Mononuclear cell (primary cell): ENCODE measurements around the gene OR4F15. TPM values are rescaled to one million over a fixed set of nuclear protein-coding genes. Genes with fewer than 3 reads are reported as not detected.

Source experiments
- H3K27me3 ChIP-seq: 2 replicates; pipeline ENCODE4 v1.6.0; 2011; ENCODE audit warnings: low read length, control low read depth; ENCODE audit not compliant: insufficient read depth
- H3K4me1 ChIP-seq: 2 replicates; pipeline ENCODE4 v1.5.1; 2011; ENCODE audit warnings: mild to moderate bottlenecking, low read length, control low read depth; ENCODE audit not compliant: insufficient read depth
- H3K4me3 ChIP-seq: 2 replicates; pipeline ENCODE4 v1.5.1; 2011; ENCODE audit warnings: mild to moderate bottlenecking, low read length, moderate library complexity
- H3K9me3 ChIP-seq: 2 replicates; pipeline ENCODE4 v1.5.1; 2011; ENCODE audit warnings: low read depth, mild to moderate bottlenecking, control low read depth, low read length
- total RNA-seq: library from RNA; depleted of rRNA; stranded (reverse); fragments of >200 nt; gene quantifications from one replicate; pipeline ENCODE4 v1.2.3, GENCODE V29; 2012

Gene OR4F15
- total RNA-seq, 1 donor = not detected

DNA sequence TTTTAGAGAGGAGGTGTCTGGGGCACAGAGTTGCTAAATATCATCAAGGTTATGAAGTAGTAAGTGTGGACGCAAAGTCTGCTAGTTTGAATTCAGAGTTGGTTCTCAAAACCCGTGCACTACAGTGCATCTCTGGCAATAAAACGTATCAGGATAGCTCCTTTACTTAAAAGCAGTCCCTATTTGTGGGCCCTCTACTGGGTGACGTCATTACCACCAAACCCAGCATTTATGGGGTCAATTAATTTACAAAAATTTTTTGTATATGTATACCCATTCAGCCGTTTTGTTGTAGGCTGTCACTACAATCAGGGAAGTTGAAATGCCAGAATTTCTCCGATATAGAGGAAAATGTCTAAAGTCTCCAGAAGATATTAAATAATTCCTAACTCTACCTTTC lies 8.8 kb downstream of the OR4F15 start:
- H3K9me3 ChIP-seq = no peaks in the 10 kb centered on the region
- no peaks in the 10 kb centered on the region for H3K27me3 ChIP-seq
- no peak overlapping the region for H3K4me3 ChIP-seq
- H3K4me1 ChIP-seq = no peaks in the 10 kb centered on the region

DNA sequence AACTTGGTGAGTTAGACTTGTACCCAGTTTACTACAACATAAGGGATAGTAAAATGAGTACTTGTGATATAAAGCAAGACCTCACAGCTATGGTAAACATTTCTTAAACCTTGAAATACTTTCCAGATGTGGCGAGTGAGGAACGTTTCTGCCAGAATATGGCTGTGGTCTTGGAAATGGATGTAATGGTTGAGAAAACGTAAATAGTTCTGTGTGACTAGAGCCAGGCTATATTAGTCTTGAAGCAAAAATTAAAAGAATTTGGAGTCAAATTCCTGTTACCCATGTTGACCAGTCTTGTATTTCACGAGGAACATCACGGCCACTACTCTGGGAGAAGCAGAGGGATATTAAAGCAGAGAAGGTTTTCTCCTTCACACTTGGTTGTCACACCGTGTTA lies 15.3 kb downstream of the OR4F15 start:
- Histone ChIP-seq H3K27me3 (no peaks in the 10 kb centered on the region), H3K4me1 (no peaks in the 10 kb centered on the region), H3K4me3 (no peak overlapping the region), H3K9me3 (no peaks in the 10 kb centered on the region)

DNA sequence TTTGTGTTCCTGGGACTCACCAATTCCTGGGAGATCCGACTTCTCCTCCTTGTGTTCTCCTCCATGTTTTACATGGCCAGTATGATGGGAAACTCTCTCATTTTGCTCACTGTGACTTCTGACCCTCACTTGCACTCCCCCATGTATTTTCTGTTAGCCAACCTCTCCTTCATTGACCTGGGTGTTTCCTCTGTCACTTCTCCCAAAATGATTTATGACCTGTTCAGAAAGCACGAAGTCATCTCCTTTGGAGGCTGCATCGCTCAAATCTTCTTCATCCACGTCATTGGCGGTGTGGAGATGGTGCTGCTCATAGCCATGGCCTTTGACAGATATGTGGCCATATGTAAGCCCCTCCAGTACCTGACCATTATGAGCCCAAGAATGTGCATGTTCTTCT lies 16.8 kb downstream of the OR4F15 start:
- no peaks in the 10 kb centered on the region for H3K9me3 ChIP-seq
- H3K27me3 ChIP-seq = no peaks in the 10 kb centered on the region
- no peak overlapping the region for H3K4me3 ChIP-seq
- H3K4me1 ChIP-seq = no peaks in the 10 kb centered on the region

DNA sequence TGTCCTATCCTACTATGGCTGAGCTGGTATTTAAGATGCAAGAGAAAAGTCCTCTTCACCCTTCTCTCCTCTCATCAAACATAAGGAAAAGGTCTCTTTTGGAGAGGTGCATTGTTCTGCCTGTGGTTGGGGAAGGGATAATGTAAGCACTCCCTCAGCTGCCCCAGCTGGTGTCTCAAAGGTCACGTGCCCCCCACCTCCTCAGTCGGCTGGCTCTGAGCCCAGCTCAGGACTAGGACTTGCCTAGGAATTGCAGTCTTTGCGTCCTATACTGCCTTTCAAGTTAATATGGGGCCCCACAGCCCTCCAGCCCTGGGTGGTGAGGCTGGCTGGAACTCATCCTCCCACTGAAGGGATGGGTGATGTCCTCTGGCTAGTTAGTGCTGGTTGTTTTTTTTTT lies 29.7 kb downstream of the OR4F15 start:
- no peaks in the 10 kb centered on the region for H3K9me3 ChIP-seq
- H3K27me3 ChIP-seq = peaks cover 6% of the 10 kb centered on the region
- no peaks in the 10 kb centered on the region for H3K4me1 ChIP-seq
- H3K4me3 ChIP-seq = no peak overlapping the region

DNA sequence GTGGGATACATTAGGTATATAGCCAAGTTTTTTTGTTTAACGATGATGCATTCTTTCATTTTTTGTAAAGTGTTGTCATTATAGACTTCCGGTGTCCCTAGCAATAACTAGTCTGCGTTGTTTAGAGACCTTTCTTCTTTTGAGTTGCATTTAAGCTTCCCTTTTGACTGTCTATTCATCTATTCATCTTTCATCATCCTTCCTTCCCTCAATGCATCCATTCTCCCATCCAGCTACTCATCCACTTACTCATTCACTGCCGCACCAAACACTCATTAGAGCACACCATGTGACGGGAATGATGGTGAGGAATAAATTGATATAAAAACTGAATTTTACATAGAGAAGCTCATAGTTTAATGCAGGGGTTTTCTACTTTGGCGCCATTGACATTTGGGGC lies 32.9 kb downstream of the OR4F15 start:
- Histone ChIP-seq H3K27me3 (no peaks in the 10 kb centered on the region), H3K4me1 (no peaks in the 10 kb centered on the region), H3K9me3 (no peaks in the 10 kb centered on the region), H3K4me3 (no peak overlapping the region)

DNA sequence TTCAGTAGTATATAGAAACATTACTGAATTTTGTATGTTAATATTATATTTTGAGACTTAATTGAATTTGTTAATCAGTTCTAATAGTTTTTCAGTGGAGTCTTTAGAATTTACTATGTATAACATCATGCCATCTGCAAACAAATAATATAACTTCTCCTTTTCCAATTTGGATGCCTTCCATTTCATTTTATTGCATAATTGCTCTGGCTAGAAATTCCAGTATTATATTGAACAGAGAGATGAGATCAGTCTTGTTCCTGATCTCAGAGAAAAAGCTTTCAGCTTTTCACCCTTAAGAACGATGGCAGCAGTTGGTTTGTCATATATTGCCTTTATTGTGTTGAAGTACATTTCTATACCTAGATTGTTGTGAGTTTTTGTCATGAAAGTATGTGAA lies 40.4 kb downstream of the OR4F15 start:
- peaks cover 3% of the 10 kb centered on the region for H3K27me3 ChIP-seq
- H3K9me3 ChIP-seq = no peaks in the 10 kb centered on the region
- H3K4me1 ChIP-seq = no peaks in the 10 kb centered on the region
- H3K4me3 ChIP-seq = no peak overlapping the region

Other genes with a start within 250 kb of the OR4F15 start
- gene TM2D3, start 159.8 kb upstream of the OR4F15 start, total RNA-seq = 82.8 TPM
- 16.3 TPM for gene TARS3, start 87.7 kb upstream of the OR4F15 start, total RNA-seq
- not detected for gene OR4F6, start 8.7 kb upstream of the OR4F15 start, total RNA-seq